ENCODE measurements around the gene SWT1.
"Not testable (repeated sequence)": the region's sequence is repeated elsewhere in the genome, so short reads cannot be mapped to it uniquely, and the experiment has no call there.

Gene SWT1

DNA sequence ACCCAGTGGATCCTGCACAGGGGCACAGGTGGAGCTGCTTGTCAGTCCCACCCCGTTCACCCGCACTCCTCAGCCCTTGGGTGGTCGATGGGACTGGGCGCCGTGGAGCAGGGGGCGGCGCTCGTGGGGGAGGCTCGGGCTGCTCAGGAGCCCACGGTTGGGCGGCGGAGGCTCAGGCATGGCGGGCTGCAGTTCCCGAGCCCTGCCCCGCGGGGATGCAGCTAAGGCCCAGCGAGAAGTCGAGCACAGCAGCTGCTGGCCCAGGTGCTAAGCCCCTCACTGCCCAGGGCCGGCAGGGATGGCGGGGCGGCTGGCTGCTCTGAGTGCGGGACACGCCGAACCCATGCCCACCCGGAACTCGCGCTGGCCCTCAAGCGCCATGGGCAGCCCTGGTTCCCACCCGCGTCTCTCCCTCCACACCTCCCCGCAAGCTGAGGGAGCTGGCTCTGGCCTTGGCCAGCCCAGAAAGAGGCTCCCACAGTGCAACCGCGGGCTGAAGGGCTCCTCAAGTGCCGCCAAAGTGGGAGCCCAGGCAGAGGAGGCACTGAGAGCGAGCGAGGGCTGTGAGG lies 164.8 kb downstream of the SWT1 start:
- not testable (repeated sequence) for DNase-seq

DNA sequence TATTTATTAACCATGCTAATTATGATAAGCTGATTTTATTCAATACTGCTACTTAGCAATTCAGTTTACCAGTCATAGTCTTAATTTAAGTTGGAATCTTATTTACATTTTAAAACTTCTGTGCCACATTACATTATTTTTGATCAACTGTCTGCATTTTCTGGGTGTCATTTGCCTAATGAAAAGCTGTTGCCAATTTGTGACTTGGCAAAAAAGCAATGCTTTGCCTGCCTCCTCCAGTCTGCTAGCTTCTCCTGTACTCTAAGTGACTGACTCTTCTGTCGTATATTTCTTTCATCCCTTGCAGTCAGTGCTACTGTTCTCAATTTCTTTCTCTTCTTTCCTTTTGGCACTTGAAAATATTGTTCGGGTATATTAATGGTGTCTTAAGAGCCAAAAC lies 165.7 kb downstream of the SWT1 start:
- no peak for DNase-seq

- no peak for DNase-seq
These were observed 167.2 kb downstream of the SWT1 start for GRCh38 chr1:185324118-185324517.

GRCh38 chr1:185325413-185325812 lies 168.4 kb downstream of the SWT1 start:
- no peak for DNase-seq

DNA sequence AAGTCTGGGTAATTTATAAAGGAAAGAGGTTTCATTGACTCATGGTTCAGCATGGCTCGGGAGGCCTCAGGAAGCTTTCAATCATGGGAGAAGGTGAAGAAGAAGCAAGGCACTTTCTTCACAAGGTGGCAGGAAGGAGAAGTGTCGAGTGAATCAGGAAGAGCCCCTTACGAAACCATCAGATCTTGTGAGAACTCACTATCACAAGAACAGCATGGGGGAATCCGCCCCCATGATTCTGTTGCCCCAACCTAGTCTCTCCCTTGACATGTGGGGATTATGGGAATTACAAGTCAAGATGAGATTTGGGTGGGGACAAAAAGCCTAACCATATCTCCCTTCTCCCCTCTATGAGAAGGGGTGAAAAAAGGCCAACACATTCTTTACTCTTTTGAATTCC lies 171.3 kb downstream of the SWT1 start:
- DNase-seq, result no peak

DNA sequence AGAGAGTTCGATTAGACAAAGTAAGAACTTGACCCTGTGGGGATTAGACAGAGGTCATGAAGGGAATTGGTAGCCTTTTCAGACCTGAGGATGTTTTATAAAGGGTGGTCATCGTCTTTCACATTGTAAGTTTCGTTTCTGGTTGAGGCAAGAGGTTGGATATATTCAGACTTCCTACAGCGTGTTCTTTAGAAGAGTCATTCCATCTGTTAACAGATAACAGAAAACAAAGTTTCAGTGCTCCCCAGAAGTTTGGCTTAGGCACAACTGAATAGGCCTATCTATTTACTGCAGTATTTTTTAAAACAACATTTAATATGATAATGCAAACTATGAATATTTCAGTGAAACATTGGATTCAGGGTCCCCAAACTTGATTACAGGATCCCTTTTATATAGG lies 177.2 kb downstream of the SWT1 start:
- DNase-seq, result no peak

GRCh38 chr1:185337246-185337645 lies 180.3 kb downstream of the SWT1 start:
- peak; percentile 18 for DNase-seq

- no peak for DNase-seq
These were observed 182.0 kb downstream of the SWT1 start for GRCh38 chr1:185338719-185339622.

- no peak for DNase-seq
These were observed 184.3 kb downstream of the SWT1 start for GRCh38 chr1:185341196-185341781.

All from fibroblast of skin of scalp (primary cell).